Measurements from ENCODE around the gene OR1F1.

Gene OR1F1

DNA sequence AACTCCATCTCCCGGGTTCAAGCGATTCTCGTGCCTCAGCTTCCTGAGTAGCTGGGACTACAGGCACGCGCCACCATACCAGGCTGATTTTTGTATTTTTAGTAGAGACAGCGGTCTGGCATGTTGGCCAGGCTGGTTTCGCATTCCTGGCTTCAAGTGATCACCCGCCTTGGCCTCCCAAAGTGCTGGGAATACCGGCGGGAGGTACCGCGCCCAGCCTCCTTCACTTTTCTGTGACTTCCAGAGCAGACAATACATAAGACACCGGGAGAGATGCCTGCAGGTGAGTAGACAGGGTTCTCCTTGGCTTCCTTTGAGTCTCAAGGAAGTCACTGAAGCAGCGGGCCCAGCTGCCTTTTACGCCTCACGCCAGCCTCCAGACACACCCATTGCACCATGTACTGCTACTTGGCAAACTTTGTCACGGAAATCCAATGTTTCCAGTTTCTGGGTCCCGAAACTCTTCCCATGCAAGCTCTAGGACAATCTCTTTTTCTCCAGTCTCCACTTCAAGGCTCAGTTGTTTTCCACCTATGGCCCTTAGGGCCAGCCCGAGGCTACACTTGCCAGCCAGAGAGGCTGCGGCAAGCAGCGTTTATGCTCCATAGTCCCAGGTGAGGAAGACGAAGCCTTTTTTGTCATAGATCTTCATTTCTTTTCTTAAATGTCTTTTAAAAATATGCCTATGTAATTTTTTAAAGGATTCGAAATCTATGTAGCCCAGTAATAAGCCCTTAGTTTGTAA lies 886 bp upstream of the OR1F1 start:
- Histone ChIP-seq H4K20me1 (ENCODE audit: control insufficient read depth, insufficient read depth, low read depth, low read length) (no peaks in the 10 kb centered on the region), H3K4me1 (ENCODE audit: control insufficient read depth, low read length) (peaks cover 13% of the 10 kb centered on the region), H3K4me2 (ENCODE audit: low read length) (peak overlapping the region; percentile 23; the same call in 1 of the 2 replicates), H3K27ac (ENCODE audit: low read depth, low read length) (no peak overlapping the region), H3K9me2 (replicated peaks; ENCODE audit: control insufficient read depth, low read length) (no peaks in the 10 kb centered on the region), H3K27me3 (ENCODE audit: control insufficient read depth, low read length) (peaks cover 61% of the 10 kb centered on the region), H3K79me2 (ENCODE audit: control insufficient read depth, low read length) (no peaks in the 10 kb centered on the region), H3F3A (ENCODE audit: control insufficient read depth, insufficient read depth) (no peaks in the 10 kb centered on the region), H3K36me3 (ENCODE audit: control insufficient read depth, low read length) (no peaks in the 10 kb centered on the region), H3K9me3 (ENCODE audit: control insufficient read depth, insufficient read depth, low read length) (0 out of 2 replicates have a peak, but pooled peaks cover 4% of the 10 kb centered on the region), H3K4me3 (ENCODE audit: low read length) (0 out of 2 replicates have a peak overlapping the region, but pooled peaks have one; percentile 66)
- no peak for TF ChIP-seq EZH2phosphoT487 (IDR thresholded peaks at IDR 0.05; ENCODE audit: borderline replicate concordance, low read length)
- TF ChIP-seq, protein P1, sequence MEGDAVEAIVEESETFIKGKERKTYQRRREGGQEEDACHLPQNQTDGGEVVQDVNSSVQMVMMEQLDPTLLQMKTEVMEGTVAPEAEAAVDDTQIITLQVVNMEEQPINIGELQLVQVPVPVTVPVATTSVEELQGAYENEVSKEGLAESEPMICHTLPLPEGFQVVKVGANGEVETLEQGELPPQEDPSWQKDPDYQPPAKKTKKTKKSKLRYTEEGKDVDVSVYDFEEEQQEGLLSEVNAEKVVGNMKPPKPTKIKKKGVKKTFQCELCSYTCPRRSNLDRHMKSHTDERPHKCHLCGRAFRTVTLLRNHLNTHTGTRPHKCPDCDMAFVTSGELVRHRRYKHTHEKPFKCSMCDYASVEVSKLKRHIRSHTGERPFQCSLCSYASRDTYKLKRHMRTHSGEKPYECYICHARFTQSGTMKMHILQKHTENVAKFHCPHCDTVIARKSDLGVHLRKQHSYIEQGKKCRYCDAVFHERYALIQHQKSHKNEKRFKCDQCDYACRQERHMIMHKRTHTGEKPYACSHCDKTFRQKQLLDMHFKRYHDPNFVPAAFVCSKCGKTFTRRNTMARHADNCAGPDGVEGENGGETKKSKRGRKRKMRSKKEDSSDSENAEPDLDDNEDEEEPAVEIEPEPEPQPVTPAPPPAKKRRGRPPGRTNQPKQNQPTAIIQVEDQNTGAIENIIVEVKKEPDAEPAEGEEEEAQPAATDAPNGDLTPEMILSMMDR (IDR thresholded peaks at IDR 0.05; ENCODE audit: low read depth, low read length, poor library complexity, severe bottlenecking) = no peak

DNA sequence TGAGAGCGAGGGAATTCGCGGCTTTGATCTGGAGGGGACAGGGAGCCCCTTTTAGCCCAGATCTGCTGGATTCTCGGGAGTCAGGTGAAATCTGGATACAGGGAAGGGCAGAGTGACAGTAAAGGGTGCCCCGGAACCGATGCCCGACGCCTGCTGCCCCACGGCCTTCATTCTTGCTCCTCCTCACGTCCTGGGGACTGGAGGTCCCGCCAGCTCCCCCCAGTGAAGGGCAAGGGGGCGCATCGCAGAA lies 596 bp downstream of the OR1F1 start:
- H3K4me1 ChIP-seq (ENCODE audit: control insufficient read depth, low read length) = peaks cover 13% of the 10 kb centered on the region
- no peak for TF ChIP-seq EZH2phosphoT487 (IDR thresholded peaks at IDR 0.05; ENCODE audit: borderline replicate concordance, low read length)
- TF ChIP-seq, protein P1 (IDR thresholded peaks at IDR 0.05; ENCODE audit: low read depth, low read length, poor library complexity, severe bottlenecking) = no peak
- peaks cover 51% of the 10 kb centered on the region for H3K27me3 ChIP-seq (ENCODE audit: control insufficient read depth, low read length)
- H3K4me2 ChIP-seq (ENCODE audit: low read length) = peak overlapping the region; percentile 73
- H3K27ac ChIP-seq (ENCODE audit: low read depth, low read length) = no peak overlapping the region
- H3F3A ChIP-seq (ENCODE audit: control insufficient read depth, insufficient read depth) = no peaks in the 10 kb centered on the region
- H3K9me3 ChIP-seq (ENCODE audit: control insufficient read depth, insufficient read depth, low read length) = 0 out of 2 replicates have a peak, but pooled peaks cover 2% of the 10 kb centered on the region
- no peaks in the 10 kb centered on the region for H3K36me3 ChIP-seq (ENCODE audit: control insufficient read depth, low read length)
- peak overlapping the region; percentile 66 for H3K4me3 ChIP-seq (ENCODE audit: low read length)
- no peaks in the 10 kb centered on the region for H4K20me1 ChIP-seq (ENCODE audit: control insufficient read depth, insufficient read depth, low read depth, low read length)
- H3K79me2 ChIP-seq (ENCODE audit: control insufficient read depth, low read length) = no peaks in the 10 kb centered on the region
- no peaks in the 10 kb centered on the region for H3K9me2 ChIP-seq (replicated peaks; ENCODE audit: control insufficient read depth, low read length)

DNA sequence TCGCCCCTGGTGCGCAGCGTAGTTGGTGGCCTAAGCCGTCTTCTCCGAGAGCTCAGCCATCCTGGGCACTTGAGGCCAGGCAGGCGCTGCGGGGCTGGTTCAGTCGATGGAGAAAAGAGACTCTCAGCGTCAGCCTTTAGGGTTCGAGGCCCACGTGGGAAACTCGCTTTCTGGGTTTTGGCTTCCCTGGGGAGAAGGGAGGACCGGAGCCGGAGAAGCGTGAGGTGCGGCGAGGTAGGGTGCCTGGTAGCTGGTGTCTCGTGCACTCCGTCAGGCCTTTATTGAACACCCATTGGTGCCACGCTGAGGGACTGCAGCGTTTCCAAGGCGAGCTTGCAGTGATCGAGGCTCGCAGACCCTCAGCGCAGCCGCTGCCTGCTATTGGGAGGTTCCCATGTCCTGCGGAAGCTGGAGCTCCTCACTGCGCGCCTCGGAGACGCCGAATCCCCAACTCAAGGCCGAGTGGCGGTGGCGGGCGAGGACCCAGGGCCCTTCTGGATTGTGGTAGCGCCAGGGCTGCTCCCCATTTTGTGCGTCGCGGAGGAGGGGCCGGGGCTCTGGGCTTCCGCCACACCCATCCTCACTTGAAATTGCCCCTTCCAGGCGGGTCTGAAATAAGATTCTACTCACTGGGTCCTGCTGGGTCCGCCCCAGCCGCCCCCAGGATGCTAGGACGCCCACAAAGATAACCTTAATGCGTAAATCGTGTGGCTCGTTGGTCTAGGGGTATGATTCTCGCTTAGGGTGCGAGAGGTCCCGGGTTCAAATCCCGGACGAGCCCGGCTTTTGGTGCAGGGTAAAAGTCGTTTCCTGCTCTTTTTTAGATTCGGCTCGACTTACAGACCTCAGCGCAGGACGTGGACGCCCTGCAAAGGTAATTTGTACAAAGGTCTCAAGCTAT lies 1.2 kb downstream of the OR1F1 start:
- peaks cover 47% of the 10 kb centered on the region for H3K27me3 ChIP-seq (ENCODE audit: control insufficient read depth, low read length)
- H3K27ac ChIP-seq (ENCODE audit: low read depth, low read length) = no peak overlapping the region
- no peaks in the 10 kb centered on the region for H4K20me1 ChIP-seq (ENCODE audit: control insufficient read depth, insufficient read depth, low read depth, low read length)
- no peaks in the 10 kb centered on the region for H3F3A ChIP-seq (ENCODE audit: control insufficient read depth, insufficient read depth)
- peak overlapping the region; percentile 73 for H3K4me2 ChIP-seq (ENCODE audit: low read length)
- H3K4me3 ChIP-seq (ENCODE audit: low read length) = peak overlapping the region; percentile 66
- no peaks in the 10 kb centered on the region for H3K9me3 ChIP-seq (ENCODE audit: control insufficient read depth, insufficient read depth, low read length)
- TF ChIP-seq, protein P1 (IDR thresholded peaks at IDR 0.05; ENCODE audit: low read depth, low read length, poor library complexity, severe bottlenecking) = no peak
- peak; percentile 61; the same call in 1 of the 2 replicates for TF ChIP-seq EZH2phosphoT487 (IDR thresholded peaks at IDR 0.05; ENCODE audit: borderline replicate concordance, low read length)
- no peaks in the 10 kb centered on the region for H3K9me2 ChIP-seq (replicated peaks; ENCODE audit: control insufficient read depth, low read length)
- H3K36me3 ChIP-seq (ENCODE audit: control insufficient read depth, low read length) = no peaks in the 10 kb centered on the region
- peaks cover 13% of the 10 kb centered on the region for H3K4me1 ChIP-seq (ENCODE audit: control insufficient read depth, low read length)
- no peaks in the 10 kb centered on the region for H3K79me2 ChIP-seq (ENCODE audit: control insufficient read depth, low read length)

Measured in DOHH2 (cell line).